Adrenal gland (tissue), 12 donors: ENCODE data around the gene IMMP2L. TPM values are rescaled to one million over a fixed set of nuclear protein-coding genes. Genes with fewer than 3 reads are reported as not detected.
A peak's percentile ranks its signal among the peaks of the same experiment; 100 is the strongest.

Source experiments
- DNase-seq, 7 donors: peaks; one replicate each; pipeline ENCODE4 v3.0.0-alpha.2; 2019 to 2020
- H3K27ac ChIP-seq, 5 donors: fragments of 200-600 bp; sonication (generic) in 4 of 5; 1 replicate in 3 of 5; 2 replicates in 2 of 5; pipeline versions ENCODE4 v1.5.1 to v1.8.0; 2016 to 2020; ENCODE audit warnings: mild to moderate bottlenecking in 1 of 5
- H3K27me3 ChIP-seq: fragments of 200-600 bp; 2 replicates; pipeline ENCODE4 v1.8.0; 2021
- H3K36me3 ChIP-seq, 2 donors: fragments of 200-600 bp; replicated peaks in 1 of 2; 1 replicate in 1 of 2; 2 replicates in 1 of 2; pipeline versions ENCODE4 v1.5.1 to v1.8.0; 2018 to 2022
- H3K4me1 ChIP-seq, 2 donors: fragments of 200-600 bp; replicated peaks in 1 of 2; 1 replicate in 1 of 2; 2 replicates in 1 of 2; pipeline versions ENCODE4 v1.5.1 to v1.8.0; 2018 to 2021
- H3K4me3 ChIP-seq, 4 donors: fragments of 200-600 bp; sonication (generic) in 3 of 4; one replicate each; pipeline ENCODE4 v1.5.1; 2016 to 2018
- H3K9me3 ChIP-seq, 3 donors: fragments of 200-600 bp; sonication (generic) in 1 of 3; replicated peaks in 1 of 3; 1 replicate in 2 of 3; 2 replicates in 1 of 3; pipeline versions ENCODE4 v1.5.1 to v1.8.0; 2016 to 2021
- POLR2A ChIP-seq, 2 donors: fragments of 450-650 bp; IDR thresholded peaks; one replicate each; pipeline ENCODE4 v1.6.1; 2017; ENCODE audit warnings: antibody characterized with exemption in 2 of 2, mild to moderate bottlenecking in 2 of 2, moderate library complexity in 1 of 2
- WGBS, 4 donors: extraction: QIAGEN DNeasy Blood & Tissue Kit in 2 of 4; methylation state at CpG; one replicate each; pipeline versions ENCODE4 v1.1.5 to v1.1.7; 2013 to 2017; 5-methylcytosine and 5-hydroxymethylcytosine counted together
- intact Hi-C, 2 donors: fragments of 100-400 bp; cut with DNase I; formaldehyde crosslinking; loops; one replicate each; pipeline versions ENCODE4 v1.14.1 to v1.15.0; 2022 to 2023
- polyA plus RNA-seq, 3 donors: library from polyadenylated mRNA; stranded (reverse); fragments of 200-250 nt in 2 of 3; fragments of 350-450 nt in 1 of 3; fragmentation: Illumina TruSeq in 1 of 3; extraction: RNeasy Lipid Tissue Mini Kit (QIAGEN cat#74804) in 1 of 3; gene quantifications; one replicate each; pipeline ENCODE4 v1.2.3, GENCODE V29; 2013 to 2014
- total RNA-seq, 9 donors: library from RNA; depleted of rRNA in 4 of 9; stranded (reverse); fragments of >200 nt in 4 of 9; fragments of 120-200 nt in 1 of 9; fragmentation: NEBNext Ultra II Directional in 1 of 9; extraction: Animal tissue kit (Norgen Biotek cat#: 25700) in 1 of 9; gene quantifications; one replicate each; pipeline versions ENCODE4 v1.1.0 to v1.2.4, GENCODE V29; 2013 to 2023
- TF ChIP-seq, protein P1 (sequence below), 6 experiments: fragments of 450-650 bp in 4 of 6; fragments of 200-600 bp in 2 of 6; sonication (generic) in 1 of 6; IDR thresholded peaks; 1 replicate in 5 of 6; 2 replicates in 1 of 6; pipeline versions ENCODE4 v1.5.1 to v1.8.0; 2016 to 2021; ENCODE audit warnings: antibody characterized with exemption in 6 of 6, mild to moderate bottlenecking in 2 of 6, moderate library complexity in 1 of 6
- donor health status: healthy with polysubstance abuse.
- donor health status: Bipolar disorder and iron deficiency.
- donor health status: DM: yes; HTN: yes; CAD: no.
- donor health status: DM: no; HTN: no; CAD: no.
- donor health status: DM: no; HTN: no; CAD: no.
- donor health status: DM: yes; HTN: yes; CAD: no.

The IMMP2L gene
- total and polyA plus RNA-seq, 12 donors: 13.4 to 34.1 (median 25.3) TPM

- TF ChIP-seq, protein P1, sequence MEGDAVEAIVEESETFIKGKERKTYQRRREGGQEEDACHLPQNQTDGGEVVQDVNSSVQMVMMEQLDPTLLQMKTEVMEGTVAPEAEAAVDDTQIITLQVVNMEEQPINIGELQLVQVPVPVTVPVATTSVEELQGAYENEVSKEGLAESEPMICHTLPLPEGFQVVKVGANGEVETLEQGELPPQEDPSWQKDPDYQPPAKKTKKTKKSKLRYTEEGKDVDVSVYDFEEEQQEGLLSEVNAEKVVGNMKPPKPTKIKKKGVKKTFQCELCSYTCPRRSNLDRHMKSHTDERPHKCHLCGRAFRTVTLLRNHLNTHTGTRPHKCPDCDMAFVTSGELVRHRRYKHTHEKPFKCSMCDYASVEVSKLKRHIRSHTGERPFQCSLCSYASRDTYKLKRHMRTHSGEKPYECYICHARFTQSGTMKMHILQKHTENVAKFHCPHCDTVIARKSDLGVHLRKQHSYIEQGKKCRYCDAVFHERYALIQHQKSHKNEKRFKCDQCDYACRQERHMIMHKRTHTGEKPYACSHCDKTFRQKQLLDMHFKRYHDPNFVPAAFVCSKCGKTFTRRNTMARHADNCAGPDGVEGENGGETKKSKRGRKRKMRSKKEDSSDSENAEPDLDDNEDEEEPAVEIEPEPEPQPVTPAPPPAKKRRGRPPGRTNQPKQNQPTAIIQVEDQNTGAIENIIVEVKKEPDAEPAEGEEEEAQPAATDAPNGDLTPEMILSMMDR (IDR thresholded peaks at IDR 0.05): peak; percentile 47 to 85 (median 74)
- TF ChIP-seq POLR2A (IDR thresholded peaks at IDR 0.05): no peak
- Histone ChIP-seq H3K4me1 (peaks cover 5 to 17% of the 10 kb centered on the region in 2 donors), H3K9me3 (no peaks in the 10 kb centered on the region), H3K27ac (no peak overlapping the region), H3K4me3 (no peak overlapping the region), H3K27me3 (no peaks in the 10 kb centered on the region), H3K36me3 (no peaks in the 10 kb centered on the region)
- intact Hi-C loops: loop anchor here in 1 of 2 donors (5.0 kb wide), 1 partner anchor 397 kb away; no protein-coding TSS in a partner anchor
- DNase-seq: no peak
- 19 to 35% (median 23%) methylated on average over 1 of the region's 1 CpG for WGBS, 4 donors
These were observed 472.4 kb downstream of the IMMP2L start for GRCh38 chr7:111089822-111090426.

DNA sequence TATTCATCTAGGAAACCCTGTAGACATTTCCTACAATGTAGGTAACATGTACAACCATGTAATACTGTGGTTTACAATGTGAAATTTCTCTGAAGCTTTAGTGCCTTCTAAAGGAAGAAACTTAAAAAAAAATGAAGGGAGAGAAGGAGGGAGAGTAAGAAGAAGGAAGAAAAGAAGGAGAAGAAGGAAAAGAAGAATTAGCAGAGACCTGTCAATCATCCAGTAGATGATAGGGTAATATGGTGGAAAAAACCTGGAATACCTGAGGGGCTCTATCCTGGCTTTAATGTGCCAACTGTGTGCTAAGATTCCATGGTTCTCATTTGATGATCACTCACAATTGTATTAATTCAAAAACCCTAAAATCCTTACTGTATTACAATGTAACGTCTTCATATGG is 474.0 kb downstream of the IMMP2L start:
- peaks cover 5 to 9% of the 10 kb centered on the region in 2 donors for H3K4me1 ChIP-seq
- H3K36me3 ChIP-seq: no peaks in the 10 kb centered on the region
- intact Hi-C loops: no loop called here
- H3K4me3 ChIP-seq: no peak overlapping the region
- no peak for DNase-seq
- H3K9me3 ChIP-seq: no peaks in the 10 kb centered on the region
- no peaks in the 10 kb centered on the region for H3K27me3 ChIP-seq
- H3K27ac ChIP-seq: no peak overlapping the region
- no peak for TF ChIP-seq POLR2A (IDR thresholded peaks at IDR 0.05)
- TF ChIP-seq, protein P1 (IDR thresholded peaks at IDR 0.05): no peak
- WGBS, 4 donors: 93 to 98% (median 96%) methylated on average over 1 of the region's 1 CpG

DNA sequence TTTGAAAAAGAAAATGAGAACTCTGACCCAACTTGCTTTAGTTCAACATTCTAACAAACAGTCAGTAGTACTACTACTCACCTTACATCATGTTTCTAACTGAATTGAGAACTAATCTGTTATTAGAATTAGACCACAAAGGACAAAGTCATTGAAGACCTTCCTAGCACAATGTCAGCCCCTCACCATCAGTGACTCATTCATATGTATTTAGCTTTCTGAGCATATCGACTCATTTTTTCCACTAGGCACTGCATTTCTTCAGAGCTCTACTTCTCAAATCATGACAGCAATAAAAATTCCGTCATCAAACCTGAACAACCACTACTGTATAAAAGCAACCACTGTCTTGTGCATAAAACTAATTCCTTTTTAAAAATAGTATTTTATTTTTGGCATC is 475.8 kb downstream of the IMMP2L start:
- no peak for DNase-seq
- intact Hi-C loops: no loop called here
- 89 to 95% (median 93%) methylated on average over 2 of the region's 2 CpGs for WGBS, 4 donors
- Histone ChIP-seq H3K27me3 (no peaks in the 10 kb centered on the region), H3K4me1 (peaks cover 5 to 9% of the 10 kb centered on the region in 2 donors), H3K9me3 (no peaks in the 10 kb centered on the region), H3K36me3 (no peaks in the 10 kb centered on the region), H3K27ac (no peak overlapping the region), H3K4me3 (no peak overlapping the region)
- TF ChIP-seq, protein P1 (IDR thresholded peaks at IDR 0.05): no peak
- no peak for TF ChIP-seq POLR2A (IDR thresholded peaks at IDR 0.05)

- DNase-seq: no peak
- H3K4me1 ChIP-seq: peaks cover 2 to 5% of the 10 kb centered on the region in 2 donors
- H3K27me3 ChIP-seq: no peaks in the 10 kb centered on the region
- no peaks in the 10 kb centered on the region for H3K36me3 ChIP-seq
- intact Hi-C loops: no loop called here
- WGBS, 4 donors: 94 to 100% (median 98%) methylated on average over 3 of the region's 3 CpGs
- no peaks in the 10 kb centered on the region for H3K9me3 ChIP-seq
- H3K27ac ChIP-seq: no peak overlapping the region
- no peak overlapping the region for H3K4me3 ChIP-seq
- TF ChIP-seq, protein P1 (IDR thresholded peaks at IDR 0.05): no peak
- TF ChIP-seq POLR2A (IDR thresholded peaks at IDR 0.05): no peak
These were observed 476.9 kb downstream of the IMMP2L start for GRCh38 chr7:111085356-111085755.
